ENCODE results near the gene GNAI3.

The GNAI3 gene

DNA sequence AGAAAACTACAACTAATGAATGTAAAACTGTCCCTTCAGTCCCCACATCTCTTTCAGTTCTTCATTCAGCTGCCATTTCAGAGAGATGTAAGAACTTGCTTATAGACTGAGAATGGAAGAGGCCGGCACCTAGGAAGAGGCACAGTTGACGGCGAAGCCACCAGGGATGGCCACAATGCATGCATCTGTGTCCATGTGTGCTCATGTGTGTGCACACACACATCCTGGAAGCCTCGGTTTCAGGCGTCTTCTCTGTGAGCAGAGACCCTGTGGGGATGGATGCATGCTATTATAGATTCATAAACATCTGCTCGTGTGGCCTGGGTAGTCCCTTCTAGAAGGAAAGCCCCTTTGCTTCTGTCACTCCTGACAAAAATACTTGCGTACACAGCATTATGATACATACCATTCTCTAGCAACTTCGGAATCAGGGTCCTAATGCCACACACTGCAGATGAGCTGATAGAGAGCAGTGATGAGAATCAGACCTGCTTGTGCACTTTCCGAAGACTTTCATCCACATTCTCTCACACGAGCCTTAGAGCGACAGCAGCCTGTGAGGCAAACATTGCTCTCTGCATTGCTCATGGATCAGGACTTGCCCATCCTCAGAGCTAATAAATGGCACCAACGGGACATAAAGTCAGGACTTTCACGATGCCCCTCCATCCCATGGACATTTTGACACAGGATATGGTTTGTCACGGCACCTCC is 21.2 kb upstream of the GNAI3 start:
- DNase-seq, result no peak

DNA sequence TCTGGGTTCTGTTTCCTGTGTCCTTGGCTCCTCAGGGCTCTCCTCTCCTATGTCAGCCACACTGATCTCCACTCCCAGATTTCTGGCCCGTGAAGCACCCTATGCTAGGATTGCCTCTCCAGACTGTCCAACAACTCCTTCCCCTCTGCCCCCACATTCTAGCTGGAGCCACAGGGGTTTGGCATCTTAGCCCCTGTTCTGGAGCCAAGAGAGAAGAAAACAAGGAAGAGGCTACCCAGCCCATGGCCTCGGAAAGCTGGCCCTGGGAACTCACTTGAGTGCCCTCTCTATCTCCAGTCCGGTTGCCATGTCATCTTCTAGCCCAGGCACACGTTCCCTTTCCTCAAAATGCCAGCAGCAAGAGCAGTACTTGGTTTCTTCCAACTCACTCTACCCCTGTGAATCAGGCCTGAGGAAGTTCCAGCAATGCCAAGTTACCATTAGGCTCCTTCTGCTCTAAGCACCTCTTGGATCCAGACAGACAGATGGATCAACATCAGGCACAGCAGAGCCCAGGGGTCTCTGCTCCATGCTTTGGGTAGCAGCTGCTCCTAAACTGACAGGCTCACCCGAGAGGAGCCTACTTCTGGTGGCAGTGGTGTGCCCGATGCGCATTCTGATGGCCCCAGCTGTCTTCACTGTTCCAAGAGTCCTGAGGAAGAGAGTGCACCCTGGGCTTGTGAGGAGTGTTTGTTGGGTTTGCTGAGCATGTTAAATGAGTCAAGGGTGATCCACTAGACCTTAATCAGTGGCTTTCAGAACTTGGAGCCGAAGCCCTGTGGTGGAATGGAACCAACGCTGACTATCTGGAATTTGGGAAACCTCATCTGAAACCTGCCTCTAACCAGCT is 20.3 kb upstream of the GNAI3 start:
- no peak for DNase-seq

DNA sequence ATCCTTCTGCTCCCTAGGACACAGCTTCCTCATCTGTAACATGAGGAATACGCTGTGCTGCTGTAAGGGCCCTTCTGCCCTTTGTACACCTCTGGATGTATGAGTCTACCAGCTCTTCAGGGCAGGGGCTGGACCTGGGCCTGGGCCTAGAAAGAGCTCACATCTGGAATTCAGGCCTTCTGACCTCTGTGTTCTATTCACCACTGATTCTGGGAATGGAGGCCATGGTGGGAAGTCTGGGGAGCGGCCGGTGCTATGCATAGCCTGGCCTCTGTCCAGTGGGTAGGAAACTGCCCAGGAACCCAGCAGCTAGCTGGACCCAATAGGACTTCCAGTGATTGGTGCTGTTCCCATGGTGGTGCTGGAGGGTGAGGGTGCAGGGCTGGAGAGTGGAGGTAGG is 19.7 kb upstream of the GNAI3 start:
- no peak for DNase-seq

- DNase-seq, result no peak
Observed at GRCh38 chr1:109529881-109530456, 18.4 kb upstream of the GNAI3 start.

- DNase-seq, result no peak
Observed at GRCh38 chr1:109530457-109531087, 17.8 kb upstream of the GNAI3 start.

GRCh38 chr1:109531380-109531779 is 17.0 kb upstream of the GNAI3 start:
- DNase-seq, result no peak

DNA sequence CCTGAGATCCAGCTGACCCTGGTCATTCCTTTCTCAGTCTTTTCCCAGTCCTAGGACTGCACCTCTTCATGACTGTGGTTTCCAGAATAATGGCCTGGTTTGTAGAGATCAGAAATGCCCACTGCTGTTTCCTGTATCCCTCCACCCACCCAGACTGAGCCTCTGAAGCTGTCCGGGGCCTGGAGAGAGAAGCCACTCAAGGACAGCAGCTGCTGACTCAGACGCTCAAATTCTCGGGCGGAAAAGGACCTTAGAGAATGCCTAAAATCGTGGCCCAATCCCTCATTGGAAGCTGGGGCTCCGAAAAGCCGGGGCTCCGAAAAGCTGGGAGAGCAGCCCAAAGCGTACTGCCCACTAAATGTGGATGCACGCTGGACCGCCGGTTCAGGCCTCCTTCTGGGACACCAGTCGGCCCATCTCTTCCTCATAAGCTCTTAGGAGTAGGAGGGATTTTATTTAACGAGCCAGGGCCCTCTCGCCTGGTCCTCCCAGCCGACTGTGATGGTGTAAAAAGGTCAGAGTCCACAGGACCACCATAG is 16.5 kb upstream of the GNAI3 start:
- DNase-seq, result no peak

DNA sequence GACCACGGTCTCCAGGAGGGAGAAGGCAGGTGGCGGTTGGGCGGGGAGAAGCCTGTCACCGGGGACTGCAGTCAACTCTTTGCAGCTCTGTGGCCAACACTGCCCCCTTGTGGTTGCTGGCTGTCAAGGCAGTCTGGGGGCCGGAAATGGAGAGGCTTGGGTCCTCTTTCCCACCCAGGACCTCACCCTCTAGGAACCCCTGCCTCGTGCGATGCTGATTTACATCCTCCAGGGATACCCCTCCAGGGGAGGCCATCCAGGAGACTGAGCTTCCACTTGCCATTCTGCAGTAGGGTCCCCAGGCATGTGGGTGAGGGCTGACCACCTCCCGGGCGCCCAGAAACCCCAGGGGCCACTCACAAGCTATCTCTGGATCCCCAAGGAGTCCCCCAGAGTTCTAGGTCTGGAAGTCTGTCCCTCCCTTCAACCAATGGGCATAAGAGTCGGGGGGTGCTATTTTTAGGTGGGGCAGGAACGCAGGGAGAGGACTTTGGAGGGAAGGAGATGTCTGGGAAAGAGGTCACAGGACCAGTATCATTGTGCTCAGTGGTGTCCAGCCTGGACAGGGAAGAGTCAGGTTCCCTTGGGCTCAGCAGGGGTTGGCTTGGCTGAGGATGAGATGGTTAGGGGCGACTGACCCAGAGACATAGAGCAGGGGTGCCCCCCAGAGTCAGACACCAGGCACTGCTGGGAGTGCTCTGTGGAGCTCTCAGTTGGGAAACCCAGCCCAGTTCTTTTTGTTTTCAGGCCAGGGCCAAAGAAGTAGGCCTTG is 15.9 kb upstream of the GNAI3 start:
- peak; percentile 93 for DNase-seq

- no peak for DNase-seq
Observed at GRCh38 chr1:109534307-109534858, 14.0 kb upstream of the GNAI3 start.

DNA sequence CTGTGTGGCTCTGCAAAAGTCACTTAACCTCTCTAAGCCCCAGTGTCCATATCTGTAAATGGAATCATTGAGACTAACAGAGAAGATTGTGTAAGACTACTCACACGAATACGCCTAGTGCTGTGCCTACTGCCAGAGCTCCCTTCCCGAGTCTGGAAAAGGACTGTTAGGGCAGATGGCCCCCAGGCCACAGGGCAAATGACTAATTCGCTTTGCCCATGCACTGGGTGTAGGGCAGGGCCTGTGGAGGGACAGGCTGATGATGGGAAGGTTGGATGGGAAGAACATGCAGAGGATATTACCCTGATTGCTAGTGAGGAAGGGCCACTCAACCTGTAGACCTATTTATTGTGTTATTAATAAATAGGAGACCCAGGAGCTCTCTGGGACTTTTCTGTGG is 12.9 kb upstream of the GNAI3 start:
- no peak for DNase-seq

DNA sequence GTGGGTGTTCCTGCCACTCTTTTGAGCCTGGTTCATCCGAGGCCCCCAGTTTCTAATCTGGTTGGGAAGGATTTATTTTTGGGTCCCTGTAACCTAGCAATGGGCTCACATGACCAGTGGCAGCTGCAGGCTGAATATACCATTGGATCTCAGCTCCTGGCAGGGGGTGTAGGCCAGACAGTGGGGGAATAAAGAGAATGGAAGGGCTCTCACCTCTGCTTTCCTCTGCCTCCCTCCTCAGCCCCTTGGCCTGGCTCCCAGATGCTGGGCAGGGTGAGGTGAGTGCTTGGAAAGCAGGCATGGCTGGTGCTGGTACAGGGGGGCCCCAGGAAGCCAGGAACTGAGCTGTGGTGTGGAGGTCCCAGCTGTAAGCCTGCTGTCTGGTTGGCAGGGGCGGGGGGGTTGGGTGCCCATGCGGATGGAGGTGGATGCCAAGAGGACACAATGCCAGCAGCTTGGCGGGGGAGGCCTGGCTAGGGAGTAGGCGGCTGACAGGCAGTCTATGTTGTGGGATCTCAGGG is 12.4 kb upstream of the GNAI3 start:
- DNase-seq, result no peak

DNA sequence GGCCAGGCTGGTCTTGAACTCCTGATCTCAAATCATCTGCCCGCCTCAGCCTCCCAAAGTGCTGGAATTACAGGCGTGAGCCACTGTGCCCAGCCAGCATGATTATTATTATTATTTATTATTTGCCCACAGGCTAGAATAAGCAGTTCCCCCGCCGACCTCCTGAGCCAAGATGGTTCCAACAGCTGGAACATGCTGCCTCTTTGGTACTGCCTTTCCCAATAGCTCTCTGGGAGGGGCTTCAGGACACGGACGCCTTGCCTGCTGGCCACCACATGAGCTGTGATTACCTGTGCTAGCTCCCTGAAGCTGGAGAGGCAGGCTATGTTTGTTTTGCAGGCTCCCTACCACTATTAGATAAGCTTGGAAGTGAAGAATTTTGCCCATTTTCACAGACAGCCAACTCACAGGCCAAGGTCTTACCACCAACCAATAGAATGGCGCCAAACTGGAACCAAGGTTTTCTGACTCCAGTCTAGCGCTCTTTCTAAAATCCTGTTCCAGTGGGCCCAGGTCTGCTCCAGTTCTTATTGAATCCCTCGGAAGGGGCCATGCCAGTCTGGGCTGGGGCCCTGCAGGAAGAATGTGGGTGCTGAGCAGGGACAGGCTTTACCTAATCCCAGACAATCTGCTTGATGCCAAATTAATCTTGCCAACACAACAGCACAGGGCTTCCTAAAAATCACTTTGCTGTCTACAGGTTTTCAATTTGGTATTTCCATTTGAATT is 10.8 kb upstream of the GNAI3 start:
- DNase-seq, result no peak

- DNase-seq, result no peak
Observed at GRCh38 chr1:109538827-109539555, 9.4 kb upstream of the GNAI3 start.

GRCh38 chr1:109539676-109540075 is 8.7 kb upstream of the GNAI3 start, which contains the start of gene GPR61:
Gene GPR61, plus strand, starts transcription at chr1:109539872. Its CDS starts 3,151 bp downstream, at chr1:109543023.
- no peak for DNase-seq

DNA sequence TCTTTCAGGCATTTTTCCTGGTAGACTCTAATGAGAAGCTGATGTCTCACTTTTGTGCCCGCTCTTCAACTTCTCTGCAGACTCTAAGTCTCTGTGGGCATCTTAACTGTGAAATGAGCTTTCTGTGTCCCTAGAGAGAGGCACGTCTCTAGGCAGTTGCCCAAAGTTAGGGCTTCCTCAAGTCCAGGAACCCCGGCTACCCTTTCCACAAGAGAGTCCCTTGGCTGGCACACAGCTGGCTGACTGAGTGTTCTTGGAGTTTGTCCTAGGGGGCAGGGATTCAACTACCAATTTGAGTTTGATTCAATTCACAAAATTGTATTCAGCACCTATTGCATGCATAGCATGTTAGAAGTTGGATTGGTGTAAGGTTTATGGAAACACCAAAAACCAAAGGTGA is 7.3 kb upstream of the GNAI3 start:
- no peak for DNase-seq

DNA sequence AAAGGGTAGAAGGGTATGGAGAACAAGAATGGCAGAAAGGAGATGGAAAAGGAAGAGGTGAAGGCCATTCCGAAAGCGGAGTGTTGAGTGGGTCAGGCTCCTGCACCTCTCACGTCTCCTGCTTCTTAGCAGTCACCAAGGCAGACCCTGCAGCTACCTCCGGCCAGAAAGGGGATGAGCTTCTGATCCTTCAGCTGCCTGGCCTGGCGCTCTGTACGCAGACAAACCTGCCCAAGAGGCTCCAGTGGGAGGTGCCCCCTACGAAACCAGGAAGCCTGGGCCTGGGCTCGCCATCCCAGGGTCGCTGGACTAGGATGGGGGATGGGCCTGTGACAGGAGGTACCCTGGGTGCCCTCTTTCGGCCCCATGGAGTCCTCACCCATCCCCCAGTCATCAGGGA is 5.8 kb upstream of the GNAI3 start:
- DNase-seq, result no peak

DNA sequence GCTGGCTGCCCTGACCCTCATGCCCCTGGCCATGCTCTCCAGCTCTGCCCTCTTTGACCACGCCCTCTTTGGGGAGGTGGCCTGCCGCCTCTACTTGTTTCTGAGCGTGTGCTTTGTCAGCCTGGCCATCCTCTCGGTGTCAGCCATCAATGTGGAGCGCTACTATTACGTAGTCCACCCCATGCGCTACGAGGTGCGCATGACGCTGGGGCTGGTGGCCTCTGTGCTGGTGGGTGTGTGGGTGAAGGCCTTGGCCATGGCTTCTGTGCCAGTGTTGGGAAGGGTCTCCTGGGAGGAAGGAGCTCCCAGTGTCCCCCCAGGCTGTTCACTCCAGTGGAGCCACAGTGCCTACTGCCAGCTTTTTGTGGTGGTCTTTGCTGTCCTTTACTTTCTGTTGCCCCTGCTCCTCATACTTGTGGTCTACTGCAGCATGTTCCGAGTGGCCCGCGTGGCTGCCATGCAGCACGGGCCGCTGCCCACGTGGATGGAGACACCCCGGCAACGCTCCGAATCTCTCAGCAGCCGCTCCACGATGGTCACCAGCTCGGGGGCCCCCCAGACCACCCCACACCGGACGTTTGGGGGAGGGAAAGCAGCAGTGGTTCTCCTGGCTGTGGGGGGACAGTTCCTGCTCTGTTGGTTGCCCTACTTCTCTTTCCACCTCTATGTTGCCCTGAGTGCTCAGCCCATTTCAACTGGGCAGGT is 5.0 kb upstream of the GNAI3 start:
- no peak for DNase-seq

GRCh38 chr1:109543988-109544735 is 4.3 kb upstream of the GNAI3 start:
- no peak for DNase-seq

All from activated CD4-positive, alpha-beta T cell treated with anti-CD3 and anti-CD28 coated beads, Interleukin-2, Interleukin-6, amounts not matched to agents 100 ng/mL and 50 ng/mL, durations not matched to agents 16 hours and 8 hours (primary cell).